BJ (cell line): ENCODE results near the gene ADARB2. TPM values are rescaled to one million over a fixed set of nuclear protein-coding genes. Genes with fewer than 3 reads are reported as not detected.

Experiments used
- CTCF ChIA-PET: fragments of 350-600 bp; formaldehyde crosslinking; extraction: SDS; loops from one replicate; lab custom pipeline; 2021; ENCODE audit warnings: antibody characterized with exemption, inconsistent platforms; lab: Yijun Ruan, JAX
- POLR2A ChIA-PET: fragments of 300-600 bp; sonication (Branson Sonifier 250); formaldehyde crosslinking; extraction: SDS; loops from one replicate; lab custom pipeline; 2021; ENCODE audit warnings: antibody characterized with exemption; lab: Charles Lee
- DNase-seq: peaks from one replicate; pipeline ENCODE4 v3.0.0-alpha.2; 2011; ENCODE audit warnings: low read depth
- H3K27me3 ChIP-seq: 2 replicates; pipeline ENCODE4 v1.6.0; 2011; ENCODE audit warnings: low read length; ENCODE audit not compliant: control insufficient read depth, insufficient read depth
- H3K36me3 ChIP-seq: 2 replicates; pipeline ENCODE4 v1.5.1; 2011; ENCODE audit warnings: low read length; ENCODE audit not compliant: control insufficient read depth, insufficient read depth
- H3K4me3 ChIP-seq: 2 replicates; pipeline ENCODE4 v1.5.1; 2011; ENCODE audit warnings: low read depth, mild to moderate bottlenecking, control low read depth, low read length
- CTCF ChIP-seq: IDR thresholded peaks from 2 replicates; pipeline ENCODE4 v1.5.1; 2011; ENCODE audit warnings: low read depth, mild to moderate bottlenecking, control low read depth, inconsistent platforms, low read length, moderate library complexity; ENCODE audit not compliant: insufficient read depth
- polyA plus RNA-seq: library from polyadenylated mRNA; depleted of rRNA; stranded (reverse); fragments of >200 nt; gene quantifications from 2 replicates; pipeline ENCODE4 v1.2.3, GENCODE V29; 2011

Gene ADARB2
- polyA plus RNA-seq, 1 experiment: not detected

- H3K27me3 ChIP-seq: no peaks in the 10 kb centered on the region
- H3K4me3 ChIP-seq: no peak overlapping the region
- POLR2A ChIA-PET: no interaction called here
- no peaks in the 10 kb centered on the region for H3K36me3 ChIP-seq
- CTCF ChIA-PET: no interaction called here
- no peak for TF ChIP-seq CTCF
- no peak for DNase-seq
Observed at GRCh38 chr10:1577945-1578344, 159.4 kb downstream of the ADARB2 start.

- ChIA-PET CTCF (no interaction called here), POLR2A (no interaction called here)
- H3K27me3 ChIP-seq: no peaks in the 10 kb centered on the region
- H3K36me3 ChIP-seq: no peaks in the 10 kb centered on the region
- DNase-seq: no peak
- no peak overlapping the region for H3K4me3 ChIP-seq
- TF ChIP-seq CTCF: no peak
Observed at GRCh38 chr10:1577373-1577770, 160.0 kb downstream of the ADARB2 start.

GRCh38 chr10:1576467-1577372, 160.6 kb downstream of the ADARB2 start:
- H3K4me3 ChIP-seq: no peak overlapping the region
- no peak for DNase-seq
- POLR2A ChIA-PET: no interaction called here
- CTCF ChIA-PET: no interaction called here
- H3K27me3 ChIP-seq: no peaks in the 10 kb centered on the region
- no peak for TF ChIP-seq CTCF
- no peaks in the 10 kb centered on the region for H3K36me3 ChIP-seq

GRCh38 chr10:1575481-1576244, 161.7 kb downstream of the ADARB2 start:
- ChIA-PET CTCF (no interaction called here), POLR2A (no interaction called here)
- no peak for DNase-seq
- no peaks in the 10 kb centered on the region for H3K36me3 ChIP-seq
- no peak for TF ChIP-seq CTCF
- no peaks in the 10 kb centered on the region for H3K27me3 ChIP-seq
- no peak overlapping the region for H3K4me3 ChIP-seq

GRCh38 chr10:1574719-1575118, 162.6 kb downstream of the ADARB2 start:
- Histone ChIP-seq H3K36me3 (no peaks in the 10 kb centered on the region), H3K27me3 (no peaks in the 10 kb centered on the region), H3K4me3 (no peak overlapping the region)
- CTCF ChIA-PET: no interaction called here
- no peak for TF ChIP-seq CTCF
- POLR2A ChIA-PET: no interaction called here
- DNase-seq: no peak
